ENCODE results near the gene MAGI2. TPM values are rescaled to one million over a fixed set of nuclear protein-coding genes. Genes with fewer than 3 reads are reported as not detected.

MAGI2 gene
- total RNA-seq, 1 donor from 2014 or later, result 6.0 TPM

GRCh38 chr7:78124216-78124615 is 1329.3 kb downstream of the MAGI2 start:
- peak; percentile 67 for DNase-seq (ENCODE audit: low read depth)

DNA sequence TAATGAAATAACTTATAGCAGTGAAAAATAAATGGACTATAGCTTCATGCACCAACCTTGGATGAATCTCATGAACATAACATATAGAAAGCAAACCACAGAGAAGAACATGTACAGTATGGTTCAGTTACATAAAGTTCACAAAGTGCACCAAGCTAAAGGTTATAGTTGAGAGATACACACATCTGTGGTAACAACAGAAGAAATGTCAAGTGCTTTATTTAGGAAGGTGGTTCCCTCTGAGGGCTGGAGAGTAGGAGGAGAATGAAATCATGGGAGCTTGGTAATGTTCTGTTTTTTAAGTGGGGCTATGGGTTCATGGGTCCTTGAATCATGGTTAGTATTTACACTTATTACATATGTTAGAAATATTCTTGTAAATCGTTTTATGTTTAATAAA is 1331.6 kb downstream of the MAGI2 start:
- DNase-seq (ENCODE audit: low read depth), result no peak

DNA sequence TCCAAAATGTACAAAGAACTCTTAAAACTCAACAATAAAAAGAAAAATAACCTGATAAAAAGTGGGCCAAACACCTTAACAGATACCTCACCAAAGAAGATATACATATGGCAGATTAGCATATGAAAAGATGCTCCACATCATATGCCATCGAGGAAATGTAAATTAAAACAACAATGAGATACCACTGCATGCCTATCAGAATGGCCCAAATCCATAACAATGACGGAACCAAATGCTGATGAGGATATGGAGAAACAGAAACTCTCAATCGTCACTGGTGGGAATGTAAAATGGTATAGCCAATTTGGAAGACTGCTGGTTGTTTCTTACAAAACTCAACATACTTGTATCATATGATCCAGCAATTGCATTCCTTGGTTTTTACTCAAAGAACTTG is 1335.0 kb downstream of the MAGI2 start:
- DNase-seq (ENCODE audit: low read depth), result no peak

GRCh38 chr7:78115876-78116275 is 1337.6 kb downstream of the MAGI2 start:
- no peak for DNase-seq (ENCODE audit: low read depth)

DNA sequence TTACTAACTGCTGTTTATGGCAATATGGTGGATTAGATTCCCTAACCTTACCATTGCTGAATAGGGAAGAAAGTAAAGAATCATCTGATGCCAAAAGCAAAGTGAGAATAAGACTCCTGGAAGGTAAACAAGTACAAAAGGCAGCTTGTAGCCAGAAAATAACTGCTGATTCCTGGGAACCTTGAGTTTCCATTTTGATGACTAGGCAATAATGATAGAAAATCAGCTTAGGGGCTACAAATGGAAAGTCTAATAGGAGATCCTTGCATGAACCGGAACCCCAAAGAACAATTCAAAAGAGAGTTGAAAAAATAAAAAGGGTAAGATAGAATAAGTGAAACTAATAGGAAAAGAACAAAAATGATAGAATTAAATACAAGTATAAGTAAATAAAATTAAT is 1338.5 kb downstream of the MAGI2 start:
- no peak for DNase-seq (ENCODE audit: low read depth)

DNA sequence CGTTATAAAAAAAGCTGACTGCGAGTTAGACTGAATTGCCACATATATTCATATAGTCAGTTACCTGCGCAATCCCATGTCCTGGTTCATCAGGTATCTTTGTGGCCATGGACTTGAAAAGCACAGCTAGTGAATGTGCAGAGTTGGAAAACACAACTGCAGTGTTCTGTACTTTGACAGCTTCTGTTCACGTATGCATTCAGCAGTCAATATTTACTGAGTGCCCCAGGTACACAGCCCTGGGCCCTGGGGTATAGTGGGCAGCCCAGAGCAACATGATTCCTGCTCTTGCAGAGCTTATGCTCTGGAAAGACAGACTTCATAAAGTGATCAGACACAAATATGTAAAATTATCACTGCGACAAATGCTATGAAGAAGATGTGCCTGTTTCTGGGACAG is 1341.0 kb downstream of the MAGI2 start:
- no peak for DNase-seq (ENCODE audit: low read depth)

GRCh38 chr7:78111386-78111785 is 1342.1 kb downstream of the MAGI2 start:
- DNase-seq (ENCODE audit: low read depth), result no peak

DNA sequence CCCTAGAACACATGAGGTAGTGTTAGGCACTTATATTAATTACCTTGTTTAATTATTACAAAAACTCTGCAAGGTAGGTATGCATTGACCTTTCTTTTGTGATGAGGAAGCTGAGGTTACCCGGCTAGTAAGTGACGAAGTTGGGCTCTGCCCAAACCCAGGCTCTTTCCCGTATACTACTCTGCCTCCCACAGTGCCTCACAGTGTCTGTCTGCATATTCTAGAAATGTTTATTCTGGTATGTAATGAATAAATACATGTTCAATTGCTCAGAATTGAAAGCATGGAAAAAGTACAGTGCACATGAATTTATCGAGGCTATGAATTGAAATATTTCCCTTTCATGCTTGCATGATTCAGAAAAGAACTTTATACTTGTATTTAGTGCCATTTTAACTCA is 1350.0 kb downstream of the MAGI2 start:
- DNase-seq (ENCODE audit: low read depth), result no peak

- DNase-seq (ENCODE audit: low read depth), result no peak
Measured at GRCh38 chr7:78101076-78101475, 1352.4 kb downstream of the MAGI2 start.

DNA sequence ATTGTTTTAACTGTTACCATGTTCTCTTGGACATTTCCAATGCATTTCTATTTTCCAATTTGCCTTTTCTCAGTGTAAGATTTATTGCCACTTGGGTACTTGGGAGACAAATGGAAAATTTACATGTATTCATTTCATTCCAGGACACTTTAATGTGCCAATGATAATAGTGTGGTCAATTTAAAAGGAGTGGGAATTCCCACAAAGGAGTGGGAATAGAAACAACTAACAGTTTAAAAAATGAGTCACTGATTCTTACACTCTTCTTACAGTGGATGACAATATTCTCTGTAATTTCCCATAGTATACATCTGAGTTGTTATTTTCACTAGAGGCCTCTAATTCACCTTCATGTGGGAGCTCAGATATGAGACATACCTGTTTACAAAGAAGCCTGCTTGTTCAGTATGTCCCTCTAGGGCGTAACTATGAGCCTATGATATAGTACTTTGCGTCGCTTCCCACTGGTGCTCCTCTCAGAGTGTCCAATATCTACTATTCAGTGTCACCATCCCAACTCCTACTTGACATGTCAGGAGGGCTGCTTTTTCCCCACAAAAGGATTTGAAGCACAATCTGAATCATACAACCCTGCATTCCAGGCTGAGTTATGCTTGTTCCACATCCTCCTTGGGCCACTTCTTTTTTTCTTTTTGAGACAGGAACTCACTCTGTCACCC is 1353.6 kb downstream of the MAGI2 start:
- DNase-seq (ENCODE audit: low read depth), result peak; percentile 68

DNA sequence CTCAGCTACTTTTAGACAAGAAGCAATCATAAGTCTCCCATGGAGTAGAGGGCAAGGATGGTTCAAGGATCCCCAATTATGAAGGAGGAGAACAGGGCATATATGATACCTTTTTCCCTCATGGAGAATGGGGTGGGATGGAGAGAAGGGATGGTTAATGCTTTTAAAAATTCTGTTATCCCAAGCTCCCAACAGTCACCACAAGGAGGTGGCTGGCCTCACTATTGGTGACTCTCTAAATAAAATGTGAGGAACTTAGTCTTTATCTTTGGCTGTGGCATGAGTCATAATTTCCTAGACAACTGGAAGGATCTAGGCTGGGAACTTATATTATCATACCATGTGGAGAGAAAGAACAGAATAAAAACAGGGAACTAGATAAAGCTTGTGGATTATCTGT is 1357.9 kb downstream of the MAGI2 start:
- peak; percentile 75 for DNase-seq (ENCODE audit: low read depth)

DNA sequence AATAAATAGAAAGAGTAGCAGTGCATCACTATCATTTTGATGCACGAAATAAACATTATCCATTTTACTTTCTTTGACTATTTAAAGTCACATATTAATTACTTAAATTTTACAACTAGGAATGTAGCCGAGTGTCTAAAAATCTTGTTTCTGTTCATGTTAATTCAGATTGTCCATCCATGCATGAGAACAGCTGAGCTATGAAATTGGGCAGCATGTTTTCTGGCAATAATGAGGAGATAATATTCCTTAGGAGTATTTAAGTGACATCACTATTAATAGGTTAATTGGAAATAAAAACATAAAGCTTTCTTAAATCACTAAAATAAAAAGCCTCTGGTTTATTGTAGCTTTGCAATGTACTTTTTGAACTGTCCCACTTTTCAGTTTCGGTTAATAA is 1361.1 kb downstream of the MAGI2 start:
- DNase-seq (ENCODE audit: low read depth), result no peak

GRCh38 chr7:78090616-78091015 is 1362.9 kb downstream of the MAGI2 start:
- DNase-seq (ENCODE audit: low read depth), result peak; percentile 26

DNA sequence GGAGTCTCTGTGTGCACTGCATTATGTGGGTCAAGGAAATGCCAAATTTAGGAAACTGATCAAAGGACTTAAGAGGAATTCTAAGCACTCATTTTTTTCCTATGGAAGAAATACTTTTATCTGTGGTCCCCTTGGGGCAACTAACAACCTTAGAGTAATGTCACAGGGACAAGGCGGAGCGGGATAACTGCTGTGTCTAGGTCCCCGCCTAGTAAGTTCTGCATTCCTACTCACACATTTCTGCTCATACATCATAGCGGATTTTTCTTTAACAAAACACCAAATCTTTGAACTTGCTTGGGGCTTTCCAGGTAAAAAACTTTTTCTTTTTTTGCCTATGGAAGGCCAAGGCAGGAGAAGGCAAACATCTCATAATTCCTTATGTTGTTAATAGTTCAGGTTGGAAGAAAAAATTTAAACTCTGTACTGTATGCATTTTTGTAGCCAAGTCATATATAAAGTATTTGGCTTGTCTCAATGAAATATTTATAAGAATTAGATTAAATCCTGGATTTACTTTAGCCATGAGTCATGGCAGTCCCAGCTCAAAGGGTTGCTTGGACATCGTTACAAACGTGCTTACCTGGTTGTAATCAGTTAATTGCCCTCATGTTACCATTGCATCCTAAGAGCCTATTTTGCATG is 1369.9 kb downstream of the MAGI2 start:
- DNase-seq (ENCODE audit: low read depth), result no peak

GRCh38 chr7:78082556-78082955 is 1370.9 kb downstream of the MAGI2 start:
- DNase-seq (ENCODE audit: low read depth), result no peak

DNA sequence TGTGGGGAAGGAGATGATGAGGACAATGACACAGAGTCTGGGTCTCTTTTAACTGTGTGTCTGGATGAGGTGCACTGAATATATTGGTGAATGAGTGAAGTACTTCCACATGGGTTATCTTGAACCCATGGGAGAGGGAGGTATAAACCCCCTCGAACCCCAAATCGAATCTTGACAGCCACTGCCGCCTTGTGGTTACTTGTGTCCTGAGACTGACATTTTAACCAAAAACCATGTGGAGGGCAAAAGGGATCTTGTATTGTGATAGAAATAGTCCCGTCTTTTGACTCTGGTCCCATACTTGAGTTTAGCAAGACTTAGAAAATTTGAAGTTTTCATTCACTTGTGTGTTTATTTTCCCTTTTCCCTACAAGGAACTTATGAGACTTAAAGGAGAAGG is 1371.6 kb downstream of the MAGI2 start:
- DNase-seq (ENCODE audit: low read depth), result no peak

DNA sequence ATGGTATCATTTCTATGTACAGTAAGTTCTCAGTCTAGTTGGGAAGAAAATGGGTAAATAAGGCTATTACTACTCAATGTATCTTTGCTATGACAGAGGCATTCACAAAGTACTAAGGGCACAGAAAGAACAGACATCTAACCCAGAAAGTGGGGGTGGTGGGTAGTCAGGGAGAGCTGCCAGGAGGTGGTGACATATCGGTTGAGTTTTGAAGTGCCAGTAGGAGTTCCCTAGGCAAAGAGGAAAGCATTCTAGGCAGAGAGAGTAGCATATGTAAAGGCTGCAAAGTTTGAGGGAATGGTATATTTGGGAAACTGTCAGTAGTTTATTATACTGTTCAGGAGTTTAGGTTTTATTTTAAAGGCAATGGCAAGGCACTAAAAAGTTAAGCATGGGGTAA is 1372.1 kb downstream of the MAGI2 start:
- no peak for DNase-seq (ENCODE audit: low read depth)

GRCh38 chr7:78080811-78081210 is 1372.7 kb downstream of the MAGI2 start:
- DNase-seq (ENCODE audit: low read depth), result peak; percentile 25

GRCh38 chr7:78080241-78080640 is 1373.2 kb downstream of the MAGI2 start:
- DNase-seq (ENCODE audit: low read depth), result no peak

DNA sequence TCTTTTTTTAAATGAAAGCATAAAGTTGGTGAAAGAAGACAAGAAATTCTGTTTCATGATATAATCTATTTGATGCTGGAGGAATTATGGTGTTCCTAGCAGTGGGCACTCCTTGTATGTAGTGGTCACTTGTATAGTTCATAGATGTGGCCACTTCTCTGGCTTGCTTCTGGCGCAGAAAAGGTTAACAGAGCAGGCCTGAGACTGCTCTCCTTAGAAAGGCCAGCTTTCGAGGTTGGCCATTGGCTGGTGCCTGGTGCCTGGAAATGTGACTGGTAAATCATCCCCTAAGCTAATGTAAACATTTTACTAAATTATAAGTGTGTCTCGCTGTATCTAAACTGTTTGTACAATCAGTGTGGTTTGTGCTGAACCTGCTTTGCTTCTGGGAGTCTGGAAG is 1378.8 kb downstream of the MAGI2 start:
- DNase-seq (ENCODE audit: low read depth), result no peak

DNA sequence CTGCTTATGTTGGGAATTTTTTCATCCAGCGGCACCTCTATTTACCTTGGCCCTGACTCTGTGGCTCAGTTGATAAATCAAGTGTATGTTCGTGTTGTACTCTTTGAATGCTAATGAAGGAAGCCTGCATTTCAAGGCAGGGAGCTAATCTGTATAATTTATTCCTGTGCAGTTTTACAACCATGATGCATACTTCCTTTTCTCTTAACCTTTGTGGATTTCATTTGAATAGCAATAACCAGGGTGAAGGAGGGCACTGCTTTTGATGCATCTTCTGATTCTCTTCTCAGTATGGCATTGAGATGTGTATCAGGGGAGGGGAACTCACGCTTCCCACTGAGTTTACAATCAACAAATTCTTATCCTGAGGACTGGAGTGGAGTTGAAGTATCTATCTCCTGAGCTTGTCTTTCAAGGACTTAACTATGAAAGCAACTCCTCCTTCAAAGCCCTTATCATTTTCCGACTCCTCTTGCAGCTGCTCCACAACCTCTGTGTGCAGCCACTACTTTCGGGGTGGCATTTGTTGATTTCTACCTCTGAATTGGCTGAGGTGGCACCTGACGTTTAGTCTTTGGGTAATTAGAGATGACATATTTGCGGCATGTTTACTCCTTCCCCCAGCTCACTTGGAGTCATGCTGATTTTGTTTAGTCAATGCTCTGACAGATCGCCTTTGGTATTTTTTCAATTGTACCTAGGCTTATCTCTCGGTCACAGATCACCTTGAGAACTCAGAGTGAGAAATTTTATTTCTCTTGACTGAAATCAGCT is 1379.7 kb downstream of the MAGI2 start:
- DNase-seq (ENCODE audit: low read depth), result no peak

GRCh38 chr7:78072201-78072590 is 1381.3 kb downstream of the MAGI2 start:
- no peak for DNase-seq (ENCODE audit: low read depth)

All from myocyte (in vitro differentiated cells).